ENCODE measurements around the gene KANSL2. TPM values are rescaled to one million over a fixed set of nuclear protein-coding genes. Genes with fewer than 3 reads are reported as not detected.

Gene KANSL2
- total RNA-seq, 6 experiments from 2014 or later: 17.6 to 28.8 (median 23.2) TPM

DNA sequence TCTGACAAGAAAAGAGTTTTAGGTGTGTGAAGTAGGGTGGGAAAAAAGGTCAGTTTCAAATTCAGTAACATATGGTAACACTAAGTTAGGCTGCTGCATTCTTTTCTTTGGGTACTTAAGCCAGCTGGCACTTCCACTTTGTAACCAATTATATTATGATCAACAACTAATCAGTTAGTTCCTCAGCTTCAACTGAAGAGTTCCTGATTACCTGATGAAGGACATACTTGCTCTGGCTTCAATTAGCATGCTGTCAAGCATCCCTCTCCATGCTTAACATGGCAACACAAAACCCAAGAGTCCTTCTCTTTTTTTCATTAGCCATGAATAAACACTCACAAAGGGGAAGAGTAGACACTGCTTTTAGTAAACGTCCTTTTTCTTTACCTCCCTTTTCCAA is 6.8 kb upstream of the KANSL2 start:
- Mint-ChIP-seq H3K27ac (no peak overlapping the region), H3K9me3 (no peaks in the 10 kb centered on the region), H3K27me3 (ENCODE audit: insufficient read depth) (no peaks in the 10 kb centered on the region), H3K4me1 (ENCODE audit: low read depth) (no peaks in the 10 kb centered on the region), H3K36me3 (ENCODE audit: low read depth) (peaks cover 38% of the 10 kb centered on the region), H3K4me3 (no peak overlapping the region)
- DNase-seq: no peak
- TF ChIP-seq, protein P1, sequence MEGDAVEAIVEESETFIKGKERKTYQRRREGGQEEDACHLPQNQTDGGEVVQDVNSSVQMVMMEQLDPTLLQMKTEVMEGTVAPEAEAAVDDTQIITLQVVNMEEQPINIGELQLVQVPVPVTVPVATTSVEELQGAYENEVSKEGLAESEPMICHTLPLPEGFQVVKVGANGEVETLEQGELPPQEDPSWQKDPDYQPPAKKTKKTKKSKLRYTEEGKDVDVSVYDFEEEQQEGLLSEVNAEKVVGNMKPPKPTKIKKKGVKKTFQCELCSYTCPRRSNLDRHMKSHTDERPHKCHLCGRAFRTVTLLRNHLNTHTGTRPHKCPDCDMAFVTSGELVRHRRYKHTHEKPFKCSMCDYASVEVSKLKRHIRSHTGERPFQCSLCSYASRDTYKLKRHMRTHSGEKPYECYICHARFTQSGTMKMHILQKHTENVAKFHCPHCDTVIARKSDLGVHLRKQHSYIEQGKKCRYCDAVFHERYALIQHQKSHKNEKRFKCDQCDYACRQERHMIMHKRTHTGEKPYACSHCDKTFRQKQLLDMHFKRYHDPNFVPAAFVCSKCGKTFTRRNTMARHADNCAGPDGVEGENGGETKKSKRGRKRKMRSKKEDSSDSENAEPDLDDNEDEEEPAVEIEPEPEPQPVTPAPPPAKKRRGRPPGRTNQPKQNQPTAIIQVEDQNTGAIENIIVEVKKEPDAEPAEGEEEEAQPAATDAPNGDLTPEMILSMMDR (IDR thresholded peaks at IDR 0.05): no peak

DNA sequence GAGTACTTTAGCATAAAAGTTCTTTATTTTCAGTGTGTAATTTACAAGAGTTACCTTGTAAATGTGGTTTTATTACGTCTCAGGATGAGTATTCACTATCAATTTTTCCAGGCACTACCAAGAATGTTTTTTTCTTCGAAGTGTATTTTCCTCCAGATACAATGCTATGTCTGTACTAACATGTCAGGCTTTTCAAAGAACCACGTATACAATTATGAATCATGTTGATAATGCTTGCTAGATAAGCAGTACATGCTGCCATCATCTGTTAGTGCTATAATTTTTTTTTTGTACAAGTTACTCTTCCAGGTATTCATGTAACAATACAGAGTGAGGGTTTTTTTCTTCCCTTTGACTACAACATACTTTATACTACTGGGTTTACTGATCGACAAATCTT is 5.6 kb upstream of the KANSL2 start:
- H3K27ac Mint-ChIP-seq: no peak overlapping the region
- DNase-seq: no peak
- TF ChIP-seq, protein P1 (IDR thresholded peaks at IDR 0.05): no peak
- no peak overlapping the region for H3K4me3 Mint-ChIP-seq
- no peaks in the 10 kb centered on the region for H3K27me3 Mint-ChIP-seq (ENCODE audit: insufficient read depth)
- peaks cover 9% of the 10 kb centered on the region for H3K4me1 Mint-ChIP-seq (ENCODE audit: low read depth)
- H3K9me3 Mint-ChIP-seq: no peaks in the 10 kb centered on the region
- H3K36me3 Mint-ChIP-seq (ENCODE audit: low read depth): peaks cover 26% of the 10 kb centered on the region

DNA sequence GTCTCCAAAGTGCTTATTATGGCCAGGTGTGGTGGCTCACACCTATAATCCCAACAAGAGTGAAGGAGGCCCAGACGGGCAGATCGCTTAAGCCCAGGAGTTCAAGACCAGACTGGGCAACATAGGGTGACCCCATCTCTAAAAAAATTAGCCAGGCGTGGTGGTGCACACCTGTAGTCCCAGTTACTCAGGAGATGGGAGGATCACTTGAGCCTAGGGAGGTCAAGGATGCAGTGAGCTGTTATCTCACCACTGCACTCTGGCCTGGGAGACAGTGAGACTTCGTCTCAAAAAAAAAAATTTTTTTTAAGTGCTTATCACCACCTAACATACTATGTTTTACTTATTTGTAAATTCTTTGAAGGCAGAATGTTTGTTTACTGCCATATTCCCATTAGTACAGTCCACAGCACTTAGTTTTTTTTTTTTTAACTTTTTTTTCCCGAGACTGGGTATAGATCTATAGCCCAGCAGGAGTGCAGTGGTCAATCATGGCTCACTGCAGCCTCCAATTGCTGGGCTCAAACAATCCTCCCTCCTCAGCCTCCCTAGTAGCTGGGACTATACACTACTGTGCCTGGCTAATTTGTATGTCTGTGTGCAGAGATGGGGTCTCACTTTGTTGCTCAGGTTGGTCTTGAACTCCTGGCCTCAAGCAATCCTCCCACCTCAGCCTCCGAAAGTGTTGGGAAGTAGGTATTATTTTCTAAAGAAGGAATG is 4.7 kb upstream of the KANSL2 start:
- H3K9me3 Mint-ChIP-seq: no peaks in the 10 kb centered on the region
- DNase-seq: no peak
- no peak overlapping the region for H3K27ac Mint-ChIP-seq
- H3K4me1 Mint-ChIP-seq (ENCODE audit: low read depth): peaks cover 9% of the 10 kb centered on the region
- TF ChIP-seq, protein P1 (IDR thresholded peaks at IDR 0.05): no peak
- H3K27me3 Mint-ChIP-seq (ENCODE audit: insufficient read depth): no peaks in the 10 kb centered on the region
- peaks cover 21% of the 10 kb centered on the region for H3K36me3 Mint-ChIP-seq (ENCODE audit: low read depth)
- no peak overlapping the region for H3K4me3 Mint-ChIP-seq

DNA sequence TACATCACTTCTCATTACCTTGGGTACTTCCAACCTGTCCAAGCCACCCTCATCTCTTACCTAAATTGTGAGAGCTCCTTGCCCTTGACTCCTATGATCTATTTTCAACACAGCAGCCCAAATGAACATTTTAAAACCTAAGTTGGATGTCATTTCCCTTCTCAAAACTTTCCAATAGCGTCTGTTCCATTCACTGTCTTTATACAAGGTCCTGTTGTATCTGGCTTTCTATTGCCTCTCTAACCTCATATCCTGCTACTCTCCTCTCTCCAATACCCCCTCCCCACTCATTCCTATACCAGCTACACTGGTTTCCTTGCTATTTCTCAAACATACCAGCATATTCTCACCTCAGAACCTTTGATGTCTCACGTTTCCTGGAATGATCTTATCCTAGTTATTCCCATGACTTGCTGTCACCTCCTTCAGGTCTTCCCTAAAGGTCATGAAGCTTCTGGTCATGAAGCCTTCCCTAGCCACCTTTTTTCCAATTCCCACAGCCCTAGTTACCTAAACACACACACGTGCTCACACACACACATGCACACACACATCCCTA is 4.1 kb upstream of the KANSL2 start:
- H3K4me1 Mint-ChIP-seq (ENCODE audit: low read depth): peaks cover 12% of the 10 kb centered on the region
- TF ChIP-seq, protein P1 (IDR thresholded peaks at IDR 0.05): no peak
- peaks cover 21% of the 10 kb centered on the region for H3K36me3 Mint-ChIP-seq (ENCODE audit: low read depth)
- H3K27ac Mint-ChIP-seq: no peak overlapping the region
- H3K4me3 Mint-ChIP-seq: no peak overlapping the region
- no peaks in the 10 kb centered on the region for H3K9me3 Mint-ChIP-seq
- H3K27me3 Mint-ChIP-seq (ENCODE audit: insufficient read depth): no peaks in the 10 kb centered on the region
- no peak for DNase-seq

DNA sequence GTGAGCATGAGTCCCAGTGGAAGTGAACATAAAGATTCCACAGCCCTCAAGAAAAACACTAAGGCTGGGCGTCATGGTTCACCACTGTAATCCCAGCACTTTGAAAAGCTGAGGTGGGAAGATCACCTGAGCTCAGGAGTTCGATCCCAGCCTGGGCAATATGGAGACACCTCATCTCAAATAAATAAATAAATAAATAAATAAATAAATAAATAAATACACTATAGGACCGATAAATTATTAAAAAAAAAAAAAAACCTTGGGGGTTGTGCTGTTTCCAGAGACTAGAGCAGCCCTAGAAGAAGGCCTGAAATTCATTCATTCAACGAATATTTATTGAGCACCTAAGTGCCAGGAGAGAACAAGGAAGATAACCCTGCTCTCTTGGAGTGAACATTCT is 1.5 kb upstream of the KANSL2 start:
- DNase-seq: no peak
- Mint-ChIP-seq H3K4me1 (ENCODE audit: low read depth) (peaks cover 34% of the 10 kb centered on the region), H3K4me3 (no peak overlapping the region; the same call in 1 of the 2 replicates), H3K36me3 (ENCODE audit: low read depth) (peaks cover 31% of the 10 kb centered on the region), H3K27ac (no peak overlapping the region), H3K27me3 (ENCODE audit: insufficient read depth) (no peaks in the 10 kb centered on the region), H3K9me3 (no peaks in the 10 kb centered on the region)
- TF ChIP-seq, protein P1 (IDR thresholded peaks at IDR 0.05): no peak

Measured in HFFc6 (cell line).